Left cardiac atrium (tissue), 4 donors: ENCODE measurements around the gene KRTAP10-11. TPM values are rescaled to one million over a fixed set of nuclear protein-coding genes. Genes with fewer than 3 reads are reported as not detected.
"Not testable (repeated sequence)": the region's sequence is repeated elsewhere in the genome, so short reads cannot be mapped to it uniquely, and the experiment has no call there.

ENCODE experiments used
- ATAC-seq, 2 donors: fragments of 200-7000 bp; cut with Tn5 transposase; one replicate each; pipeline ENCODE4 v1.9.1; 2020; ENCODE audit warnings: mild to moderate bottlenecking in 2 of 2, moderate library complexity in 2 of 2
- DNase-seq: peaks from one replicate; pipeline ENCODE4 v3.0.0-alpha.2; 2020
- intact Hi-C, 2 donors: fragments of 100-400 bp; cut with DNase I; formaldehyde crosslinking; loops; one replicate each; pipeline versions ENCODE4 v1.14.1 to v1.15.1; 2022 to 2023
- total RNA-seq, 2 donors: library from RNA; stranded (reverse); fragmentation: NEBNext Ultra II Directional; extraction: Animal tissue kit (Norgen Biotek cat#: 25700); gene quantifications; one replicate each; pipeline ENCODE4 v1.2.1, GENCODE V29; 2021
- donor health status: DM: no; HTN: yes; CAD: no.
- donor health status: DM: no; HTN: yes; CAD: no; lungs with severe emphysema.
- donor health status: DM: yes; HTN: yes; CAD: no.
- donor health status: Dilated cardiomyopathy.

KRTAP10-11 gene
- total RNA-seq, 2 donors from 2014 or later, result not detected

- DNase-seq (no peak), ATAC-seq (no peak)
- intact Hi-C loops, result no loop called here
These were observed 9.8 kb upstream of the KRTAP10-11 start for GRCh38 chr21:44636209-44637017.

DNA sequence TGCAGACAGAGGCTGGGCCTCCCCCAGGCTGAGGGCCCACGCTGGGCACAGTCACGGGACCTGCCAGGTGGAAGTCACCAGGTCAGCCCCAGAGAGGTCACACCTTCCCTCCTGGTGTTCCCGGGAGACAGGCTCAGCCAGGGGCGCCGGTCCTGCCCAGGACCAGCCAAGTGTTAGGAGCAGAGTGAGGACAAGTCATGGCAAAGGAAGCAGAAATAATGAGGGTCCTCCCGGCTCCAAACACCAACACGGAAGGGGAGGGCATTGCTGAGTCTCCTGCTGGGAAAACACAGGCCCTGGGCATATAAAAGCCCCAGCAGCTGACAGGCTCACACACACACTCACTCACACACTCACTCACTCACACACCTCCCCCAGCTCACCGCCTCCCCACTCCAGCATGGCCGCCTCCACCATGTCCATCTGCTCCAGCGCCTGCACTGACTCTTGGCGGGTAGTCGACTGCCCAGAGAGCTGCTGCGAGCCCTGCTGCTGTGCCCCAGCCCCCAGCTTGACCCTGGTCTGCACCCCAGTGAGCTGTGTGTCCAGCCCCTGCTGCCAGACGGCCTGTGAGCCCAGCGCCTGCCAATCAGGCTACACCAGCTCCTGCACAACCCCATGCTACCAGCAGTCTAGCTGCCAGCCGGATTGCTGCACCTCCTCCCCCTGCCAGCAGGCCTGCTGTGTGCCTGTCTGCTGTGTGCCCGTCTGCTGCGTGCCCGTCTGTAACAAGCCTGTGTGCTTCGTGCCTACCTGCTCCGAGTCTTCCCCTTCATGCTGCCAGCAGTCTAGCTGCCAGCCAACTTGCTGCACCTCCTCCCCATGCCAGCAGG is 9.0 kb upstream of the KRTAP10-11 start, which contains the start of gene KRTAP10-10:
Gene KRTAP10-10 (plus strand): TSS at position 339 of the 833 bp plus-strand sequence. CDS start 62 bp downstream, at position 401.
- intact Hi-C loops, result no loop called here
- ATAC-seq (no peak), DNase-seq (no peak)

DNA sequence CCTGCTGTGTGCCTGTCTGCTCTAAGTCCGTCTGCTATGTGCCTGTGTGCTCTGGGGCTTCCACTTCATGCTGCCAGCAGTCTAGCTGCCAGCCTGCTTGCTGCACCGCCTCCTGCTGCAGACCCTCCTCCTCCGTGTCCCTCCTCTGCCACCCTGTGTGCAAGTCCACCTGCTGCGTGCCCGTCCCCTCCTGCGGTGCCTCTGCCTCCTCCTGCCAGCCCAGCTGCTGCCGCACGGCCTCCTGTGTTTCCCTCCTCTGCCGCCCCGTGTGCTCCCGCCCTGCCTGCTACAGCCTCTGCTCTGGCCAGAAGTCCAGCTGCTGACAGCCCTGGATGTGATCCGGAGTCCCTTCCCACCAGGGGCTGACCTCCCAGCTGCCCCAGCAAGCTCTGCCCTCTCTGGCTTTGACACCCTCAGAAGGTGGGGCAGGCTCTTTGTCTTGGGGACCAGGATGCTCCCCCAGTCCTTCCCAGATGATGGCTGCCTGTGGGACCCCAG is 8.3 kb upstream of the KRTAP10-11 start:
- intact Hi-C loops, ATAC-seq, DNase-seq: not testable (repeated sequence)

GRCh38 chr21:44638506-44639330 is 7.5 kb upstream of the KRTAP10-11 start:
- ATAC-seq, DNase-seq, intact Hi-C loops: not testable (repeated sequence)

GRCh38 chr21:44639331-44639655 is 6.9 kb upstream of the KRTAP10-11 start:
- intact Hi-C loops, result no loop called here
- no peak for DNase-seq
- no peak for ATAC-seq

DNA sequence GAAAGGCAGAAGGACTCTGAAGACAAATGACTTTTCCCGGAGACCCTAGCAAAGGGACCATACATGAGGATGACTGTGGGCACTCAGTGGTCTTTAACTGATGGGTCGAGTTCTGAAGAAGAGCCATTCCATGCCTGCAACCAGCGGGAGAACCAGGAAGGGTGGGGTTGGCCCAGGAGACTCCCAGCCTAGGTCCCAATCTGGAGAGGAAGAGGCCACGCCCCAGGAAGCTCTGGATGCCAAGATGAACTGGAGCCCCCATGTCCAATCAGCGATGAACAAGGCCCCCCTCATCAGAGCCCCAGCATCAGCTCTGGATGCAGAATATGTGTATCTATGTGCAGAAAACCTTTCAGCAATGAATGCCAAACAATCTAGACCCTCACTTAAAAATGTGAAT is 5.5 kb upstream of the KRTAP10-11 start:
- intact Hi-C loops, result no loop called here
- DNase-seq, result no peak
- ATAC-seq, result no peak

- DNase-seq (no peak), ATAC-seq (no peak)
- intact Hi-C loops, result no loop called here
These were observed 2.4 kb upstream of the KRTAP10-11 start for GRCh38 chr21:44643741-44644310.

GRCh38 chr21:44644878-44645277 is 1.3 kb upstream of the KRTAP10-11 start:
- no peak for ATAC-seq
- DNase-seq, result no peak
- intact Hi-C loops, result no loop called here

GRCh38 chr21:44647222-44647552 is 973 bp downstream of the KRTAP10-11 start:
- intact Hi-C loops, result no loop called here
- DNase-seq (no peak), ATAC-seq (no peak)

DNA sequence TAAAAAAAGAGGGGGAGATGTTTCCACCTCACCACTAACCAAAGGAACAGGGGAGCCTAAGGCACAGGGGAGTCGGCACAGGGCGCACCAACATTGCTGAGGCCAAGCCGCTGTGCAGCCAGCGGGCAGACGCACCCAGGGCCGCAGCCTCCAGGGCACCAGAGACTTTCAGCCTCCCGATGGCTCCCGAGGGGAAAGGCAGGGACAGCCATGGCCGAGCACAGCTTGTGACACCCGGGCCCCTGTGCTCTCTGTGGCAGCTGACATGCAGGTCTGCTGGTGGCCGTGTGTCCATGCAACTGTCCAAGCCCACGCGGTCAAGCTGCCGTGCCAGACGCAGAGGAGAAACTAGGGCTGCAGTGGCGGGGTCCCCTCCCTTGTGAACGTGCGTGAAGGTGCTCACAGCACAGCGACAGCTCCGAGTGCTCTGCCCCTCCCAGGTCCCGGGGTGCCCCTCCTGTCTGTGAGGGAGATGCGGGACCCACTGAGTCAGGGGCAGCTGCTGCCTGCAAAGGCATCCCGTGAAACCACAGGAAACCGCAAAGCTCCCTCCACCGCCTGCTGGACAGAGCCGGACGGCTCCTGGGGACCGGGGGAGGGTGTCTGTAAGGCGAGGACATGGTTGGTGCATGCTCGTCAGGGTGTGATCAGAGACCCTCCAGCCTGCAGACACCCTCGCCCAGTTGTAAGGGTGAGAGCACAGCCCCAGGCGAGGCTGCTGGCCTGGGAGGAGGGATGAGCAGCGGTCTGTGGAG is 2.5 kb downstream of the KRTAP10-11 start:
- intact Hi-C loops, result no loop called here
- DNase-seq (no peak), ATAC-seq (no peak)

DNA sequence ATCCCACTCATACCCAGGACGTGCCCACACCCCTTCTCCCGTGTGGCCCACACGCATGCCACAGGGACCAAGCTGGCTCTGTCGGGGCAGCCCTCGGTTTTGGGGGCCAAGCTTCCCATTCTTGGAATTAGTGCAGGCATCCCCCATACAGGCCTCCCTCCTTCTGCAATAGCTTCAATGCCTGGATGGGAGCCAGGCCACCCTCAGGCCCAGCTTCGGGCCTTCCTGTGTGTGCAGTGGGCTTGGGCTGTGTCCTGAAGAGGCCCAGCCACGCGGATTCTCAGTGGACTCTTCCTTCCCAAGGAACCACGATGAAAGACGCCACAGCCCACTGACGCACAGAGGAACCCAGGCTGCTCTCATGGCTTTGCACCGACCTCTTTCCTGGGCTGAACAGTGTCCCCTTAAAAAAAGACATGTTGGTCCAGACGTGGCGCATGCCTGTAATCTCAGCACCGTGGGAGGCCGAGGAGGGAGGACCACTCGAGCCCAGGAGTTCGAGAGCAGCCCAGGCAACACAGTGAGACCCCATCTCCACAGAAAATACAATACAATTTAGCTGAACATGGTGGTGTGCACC is 3.4 kb downstream of the KRTAP10-11 start:
- DNase-seq (no peak), ATAC-seq (no peak)
- intact Hi-C loops, result no loop called here

DNA sequence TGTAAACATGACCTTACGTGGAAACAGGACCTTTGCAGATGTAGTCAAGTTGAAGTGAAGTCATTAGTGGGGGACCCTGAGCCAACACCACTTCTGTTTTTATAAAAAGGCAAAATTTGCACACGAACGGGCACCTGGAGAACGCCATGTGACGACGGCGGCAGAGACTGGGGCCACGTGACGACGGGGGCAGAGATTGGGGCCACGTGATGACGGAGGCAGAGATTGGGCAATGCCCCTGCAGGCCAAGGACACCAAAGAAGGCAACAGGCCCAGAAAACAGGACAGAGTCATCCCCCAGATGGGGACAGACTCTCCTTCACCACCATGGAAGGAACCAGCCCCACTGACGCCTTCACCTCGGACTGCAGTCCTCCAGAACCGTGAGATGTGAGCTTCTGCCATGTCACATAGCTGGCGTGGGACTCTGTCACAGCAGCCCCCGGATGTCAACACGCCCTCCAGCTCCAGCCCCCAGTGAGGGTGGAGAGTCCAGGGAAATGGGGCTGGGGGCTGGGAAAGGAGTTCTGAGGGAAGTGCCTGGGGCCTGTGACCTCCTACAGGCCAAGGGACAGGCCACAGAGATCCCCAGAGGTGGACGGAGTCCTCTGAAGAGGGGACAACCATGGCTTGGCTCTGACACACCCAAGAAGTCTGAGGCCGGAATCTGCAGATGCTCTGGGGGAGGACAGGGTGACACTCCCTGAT is 4.2 kb downstream of the KRTAP10-11 start:
- intact Hi-C loops, result no loop called here
- ATAC-seq, result no peak
- DNase-seq, result no peak

DNA sequence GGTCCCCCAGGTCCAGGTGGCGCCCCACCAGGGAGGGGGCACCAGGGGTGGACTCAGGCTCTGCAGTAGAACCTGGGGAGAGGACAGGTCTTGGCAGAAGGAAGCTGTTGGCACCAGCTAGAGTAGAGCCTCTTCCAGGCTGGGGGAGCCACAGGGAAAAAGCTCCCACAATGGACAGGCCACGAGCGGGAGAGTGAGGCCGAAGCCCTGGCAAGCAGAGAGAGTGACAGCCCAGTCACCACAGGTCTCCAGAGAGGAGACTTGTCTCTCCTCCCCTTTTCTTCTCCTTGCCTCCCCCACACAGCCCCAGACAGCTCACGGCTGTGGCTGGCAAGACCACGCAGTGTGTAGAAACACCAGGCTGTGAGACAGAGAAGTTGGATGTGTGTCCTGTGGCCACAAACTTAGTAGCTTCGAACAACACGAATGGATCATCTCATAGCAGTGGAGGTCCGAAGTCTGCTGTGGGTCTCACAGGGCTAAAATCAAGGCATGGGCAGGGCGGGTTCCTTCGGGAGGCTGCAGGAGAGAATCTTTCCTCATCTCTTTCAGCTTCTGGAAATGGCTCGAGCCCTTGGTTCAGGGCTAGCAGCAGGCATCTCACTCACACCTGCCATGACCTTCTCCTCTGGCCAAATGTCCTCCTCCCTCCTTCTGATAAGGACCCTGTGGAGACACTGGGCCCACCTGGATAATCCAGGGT is 4.9 kb downstream of the KRTAP10-11 start:
- ATAC-seq, result no peak
- DNase-seq, result no peak
- intact Hi-C loops, result no loop called here

- intact Hi-C loops, result no loop called here
- ATAC-seq (no peak), DNase-seq (no peak)
These were observed 6.9 kb downstream of the KRTAP10-11 start for GRCh38 chr21:44653123-44653522.

DNA sequence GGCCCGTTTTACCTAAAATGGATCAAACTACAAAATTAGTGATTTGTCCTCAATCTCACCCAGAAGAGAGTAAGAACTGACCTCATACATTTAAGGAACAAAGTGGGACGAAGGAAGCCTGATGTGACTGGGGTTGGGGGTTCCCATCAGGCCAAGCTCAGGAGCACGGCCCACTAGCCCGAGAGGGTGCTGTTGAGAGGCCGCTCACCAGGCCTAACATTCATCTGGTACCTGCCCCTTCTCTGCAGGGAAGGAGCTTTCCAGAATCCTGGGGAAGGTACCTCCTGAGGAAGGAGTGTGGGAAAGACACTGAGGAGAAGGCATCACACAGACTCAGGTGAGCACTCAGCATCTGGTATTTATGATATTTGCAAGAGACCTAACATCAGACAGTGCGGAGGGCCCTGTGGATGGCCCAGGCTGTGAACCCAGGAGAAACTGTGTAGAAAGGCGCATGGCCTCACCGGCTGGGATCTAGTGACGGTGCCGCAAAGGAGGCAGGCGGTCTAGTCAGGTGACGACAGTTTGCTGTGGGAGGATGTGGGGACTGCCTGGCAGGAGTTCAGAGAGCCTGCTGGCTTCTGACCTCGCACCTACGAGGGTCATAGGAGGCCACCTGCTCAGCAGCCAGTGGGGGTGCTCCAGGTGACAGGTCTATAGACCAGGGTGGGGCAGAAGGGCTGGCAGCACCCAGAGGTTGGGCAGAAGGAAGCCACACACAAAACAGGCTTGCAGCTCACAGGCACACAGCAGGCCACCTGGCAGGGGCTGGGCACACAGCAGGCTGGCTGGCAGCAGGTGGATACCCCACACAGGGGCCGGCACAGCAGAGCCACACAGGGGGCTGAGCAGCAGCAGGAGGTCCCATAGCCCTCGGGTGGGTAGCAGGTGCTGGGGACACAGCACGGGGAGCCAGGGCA is 7.7 kb downstream of the KRTAP10-11 start:
- no peak for DNase-seq
- intact Hi-C loops, result no loop called here
- ATAC-seq, result peak in 1 of 2 donors; percentile 34
